Measurements from ENCODE around the gene MYMK.

DNA sequence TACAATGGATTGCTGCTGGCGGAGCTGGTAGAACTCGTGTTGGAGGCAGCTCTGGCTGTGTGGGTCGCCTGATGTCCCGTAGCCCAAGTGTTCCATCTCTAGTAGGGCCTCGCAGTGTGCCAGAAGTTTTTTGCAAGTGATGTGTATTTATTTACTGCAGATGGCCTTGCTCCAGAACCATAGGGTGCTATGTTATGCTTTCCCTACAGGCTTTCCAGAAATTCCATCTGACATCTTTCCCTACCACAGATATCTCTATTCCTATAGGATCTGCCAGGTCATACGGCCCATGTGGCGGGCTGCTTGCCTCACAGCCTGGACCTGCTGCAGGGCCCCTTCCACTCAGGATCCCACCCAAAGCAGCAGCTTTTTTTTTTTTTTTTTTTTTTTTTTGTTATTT, 26.7 kb upstream of the MYMK start:
- TF ChIP-seq ZNF562 (CRISPR knock-in tag; IDR thresholded peaks at IDR 0.05; ENCODE audit: borderline replicate concordance) = no peak
- TF ChIP-seq ZFP37 (CRISPR knock-in tag; IDR thresholded peaks at IDR 0.05; ENCODE audit: borderline replicate concordance) = no peak
- TF ChIP-seq CHD2 (IDR thresholded peaks at IDR 0.05; ENCODE audit: low read depth, low read length) = no peak
- TF ChIP-seq TCF7L2 (IDR thresholded peaks at IDR 0.05; ENCODE audit: low read depth, low read length) = no peak
- TF ChIP-seq POLR2AphosphoS5 (IDR thresholded peaks at IDR 0.05; ENCODE audit: low read depth, low read length) = no peak
- TF ChIP-seq, protein P1, sequence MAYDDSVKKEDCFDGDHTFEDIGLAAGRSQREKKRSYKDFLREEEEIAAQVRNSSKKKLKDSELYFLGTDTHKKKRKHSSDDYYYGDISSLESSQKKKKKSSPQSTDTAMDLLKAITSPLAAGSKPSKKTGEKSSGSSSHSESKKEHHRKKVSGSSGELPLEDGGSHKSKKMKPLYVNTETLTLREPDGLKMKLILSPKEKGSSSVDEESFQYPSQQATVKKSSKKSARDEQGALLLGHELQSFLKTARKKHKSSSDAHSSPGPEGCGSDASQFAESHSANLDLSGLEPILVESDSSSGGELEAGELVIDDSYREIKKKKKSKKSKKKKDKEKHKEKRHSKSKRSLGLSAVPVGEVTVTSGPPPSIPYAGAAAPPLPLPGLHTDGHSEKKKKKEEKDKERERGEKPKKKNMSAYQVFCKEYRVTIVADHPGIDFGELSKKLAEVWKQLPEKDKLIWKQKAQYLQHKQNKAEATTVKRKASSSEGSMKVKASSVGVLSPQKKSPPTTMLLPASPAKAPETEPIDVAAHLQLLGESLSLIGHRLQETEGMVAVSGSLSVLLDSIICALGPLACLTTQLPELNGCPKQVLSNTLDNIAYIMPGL (CRISPR knock-in tag; IDR thresholded peaks at IDR 0.05; ENCODE audit: borderline replicate concordance in 1 of 2, low read depth in 1 of 2) = no peak
- TF ChIP-seq ZNF431 (CRISPR knock-in tag; IDR thresholded peaks at IDR 0.05; ENCODE audit: borderline replicate concordance, low read depth) = no peak
- TF ChIP-seq POLR2A (IDR thresholded peaks at IDR 0.05; ENCODE audit: insufficient read depth in 1 of 2, low read depth in 2 of 2, low read length in 2 of 2) = no peak
- TF ChIP-seq, protein P2, sequence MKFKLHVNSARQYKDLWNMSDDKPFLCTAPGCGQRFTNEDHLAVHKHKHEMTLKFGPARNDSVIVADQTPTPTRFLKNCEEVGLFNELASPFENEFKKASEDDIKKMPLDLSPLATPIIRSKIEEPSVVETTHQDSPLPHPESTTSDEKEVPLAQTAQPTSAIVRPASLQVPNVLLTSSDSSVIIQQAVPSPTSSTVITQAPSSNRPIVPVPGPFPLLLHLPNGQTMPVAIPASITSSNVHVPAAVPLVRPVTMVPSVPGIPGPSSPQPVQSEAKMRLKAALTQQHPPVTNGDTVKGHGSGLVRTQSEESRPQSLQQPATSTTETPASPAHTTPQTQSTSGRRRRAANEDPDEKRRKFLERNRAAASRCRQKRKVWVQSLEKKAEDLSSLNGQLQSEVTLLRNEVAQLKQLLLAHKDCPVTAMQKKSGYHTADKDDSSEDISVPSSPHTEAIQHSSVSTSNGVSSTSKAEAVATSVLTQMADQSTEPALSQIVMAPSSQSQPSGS (CRISPR knock-in tag; IDR thresholded peaks at IDR 0.05) = no peak
- TF ChIP-seq, protein P3, sequence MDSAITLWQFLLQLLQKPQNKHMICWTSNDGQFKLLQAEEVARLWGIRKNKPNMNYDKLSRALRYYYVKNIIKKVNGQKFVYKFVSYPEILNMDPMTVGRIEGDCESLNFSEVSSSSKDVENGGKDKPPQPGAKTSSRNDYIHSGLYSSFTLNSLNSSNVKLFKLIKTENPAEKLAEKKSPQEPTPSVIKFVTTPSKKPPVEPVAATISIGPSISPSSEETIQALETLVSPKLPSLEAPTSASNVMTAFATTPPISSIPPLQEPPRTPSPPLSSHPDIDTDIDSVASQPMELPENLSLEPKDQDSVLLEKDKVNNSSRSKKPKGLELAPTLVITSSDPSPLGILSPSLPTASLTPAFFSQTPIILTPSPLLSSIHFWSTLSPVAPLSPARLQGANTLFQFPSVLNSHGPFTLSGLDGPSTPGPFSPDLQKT (CRISPR knock-in tag; IDR thresholded peaks at IDR 0.05; ENCODE audit: borderline replicate concordance) = no peak
